GM21723 (cell line): ENCODE results near the gene MED8.
"Not testable (repeated sequence)": the region's sequence is repeated elsewhere in the genome, so short reads cannot be mapped to it uniquely, and the experiment has no call there.

Experiments
- ATAC-seq: cut with Tn5 transposase; IDR thresholded peaks from one replicate; pipeline ENCODE4 v1.9.1; 2021; ENCODE audit warnings: mild to moderate bottlenecking, moderate library complexity; ENCODE audit not compliant: unreplicated experiment

Gene MED8

DNA sequence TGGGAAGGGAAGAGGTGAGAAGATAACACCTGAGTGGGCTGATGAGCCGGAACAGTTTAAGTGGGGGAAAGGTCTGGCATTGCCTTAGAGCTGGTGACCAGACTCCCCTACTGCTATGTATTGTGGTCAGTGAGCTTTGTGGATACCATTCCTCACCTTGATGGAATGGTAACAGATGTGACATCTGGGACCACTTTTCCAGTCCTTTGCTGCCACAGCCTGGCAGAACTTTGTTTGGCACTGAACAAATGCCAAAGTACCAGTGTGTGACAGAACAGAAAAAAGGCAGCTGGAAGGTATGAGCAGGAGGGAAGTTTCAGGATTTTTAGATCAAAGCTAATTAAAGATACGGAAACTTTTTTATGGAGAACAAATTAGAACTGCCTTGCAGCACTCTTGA is 6.2 kb downstream of the MED8 start:
- no peak for ATAC-seq

GRCh38 chr1:43382027-43382779 is 7.4 kb downstream of the MED8 start:
- ATAC-seq = no peak

DNA sequence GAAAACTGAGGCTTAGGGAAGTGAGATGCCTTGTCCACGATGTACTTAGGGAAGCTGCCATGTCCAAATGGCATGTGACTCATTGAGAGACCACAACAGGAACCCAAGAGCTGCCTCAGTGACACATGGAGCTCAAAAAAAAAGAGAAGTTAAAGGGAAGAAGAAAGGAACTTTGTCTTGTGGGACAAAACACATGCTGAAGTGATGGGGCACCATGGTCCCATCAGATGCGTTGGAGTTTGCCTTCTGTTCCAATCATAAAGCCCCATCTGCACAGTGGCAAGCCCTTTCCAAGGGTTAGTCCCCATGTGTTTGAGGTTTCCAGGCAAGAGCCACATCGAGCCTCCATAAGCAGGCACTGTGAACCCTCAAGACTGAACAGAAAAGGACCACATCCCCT is 8.0 kb downstream of the MED8 start:
- ATAC-seq = no peak

DNA sequence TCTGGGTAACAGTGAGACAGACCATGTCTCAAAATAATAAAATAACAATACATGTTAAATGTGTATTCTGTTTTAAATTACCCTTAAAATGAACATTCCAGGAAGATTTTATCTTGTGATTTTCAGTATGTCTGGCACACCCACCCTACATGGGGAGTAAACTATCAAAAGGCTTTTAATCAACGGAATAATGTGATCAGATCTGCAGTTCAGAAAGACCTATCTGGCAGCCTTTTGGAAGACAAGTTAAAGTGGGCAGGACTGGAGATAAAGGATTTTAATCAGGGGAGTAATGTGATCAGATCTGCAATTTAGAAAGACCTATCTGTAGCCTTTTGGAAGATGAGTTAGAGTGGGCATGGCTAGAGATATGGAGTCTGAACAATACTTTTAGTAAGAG is 10.1 kb downstream of the MED8 start:
- ATAC-seq = no peak

DNA sequence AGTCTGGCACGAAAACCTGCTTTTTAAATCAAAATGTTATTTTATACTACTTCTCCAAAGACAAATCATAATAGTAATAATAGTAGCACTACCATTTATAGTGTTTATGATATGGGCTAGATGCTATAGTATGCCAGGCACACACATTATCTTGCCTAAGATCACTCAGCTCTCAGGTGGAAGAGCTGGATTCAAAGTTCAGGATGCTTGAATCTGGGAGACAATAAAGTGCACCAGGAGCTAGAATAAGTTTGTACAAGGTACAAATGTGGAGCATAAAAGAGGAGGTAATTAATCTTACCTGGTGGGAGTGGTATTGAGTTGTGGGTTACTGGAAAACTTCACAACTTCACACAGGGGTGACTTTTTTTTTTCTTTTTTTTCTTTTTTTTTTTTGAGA is 11.8 kb downstream of the MED8 start:
- ATAC-seq = no peak

DNA sequence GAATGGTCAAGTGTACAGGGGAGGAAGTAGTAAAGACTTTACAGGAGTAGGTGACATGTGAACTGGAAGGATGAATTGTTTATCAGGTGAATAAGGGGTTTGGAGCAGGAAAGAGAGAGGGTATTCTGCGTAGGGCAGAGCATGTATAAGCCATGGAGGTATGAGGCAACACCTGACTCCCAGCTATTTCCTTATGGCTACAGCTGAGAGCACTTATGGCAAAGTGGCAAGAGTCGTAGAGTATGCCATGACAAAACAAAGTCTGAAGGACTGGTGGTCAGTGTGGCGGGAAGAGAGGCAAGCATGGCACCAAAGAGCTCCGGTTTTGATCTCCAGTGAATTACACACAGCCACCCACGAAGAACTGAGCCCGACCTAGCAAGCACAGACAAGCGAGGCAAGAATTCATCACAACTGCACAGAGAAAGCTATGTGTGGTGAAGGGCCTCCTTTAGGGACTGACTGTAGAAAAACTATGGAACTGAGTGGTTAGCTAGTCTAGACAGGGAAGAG is 12.8 kb downstream of the MED8 start:
- ATAC-seq = no peak

- no peak for ATAC-seq
Measured at GRCh38 chr1:43373066-43373940, 16.3 kb downstream of the MED8 start.

DNA sequence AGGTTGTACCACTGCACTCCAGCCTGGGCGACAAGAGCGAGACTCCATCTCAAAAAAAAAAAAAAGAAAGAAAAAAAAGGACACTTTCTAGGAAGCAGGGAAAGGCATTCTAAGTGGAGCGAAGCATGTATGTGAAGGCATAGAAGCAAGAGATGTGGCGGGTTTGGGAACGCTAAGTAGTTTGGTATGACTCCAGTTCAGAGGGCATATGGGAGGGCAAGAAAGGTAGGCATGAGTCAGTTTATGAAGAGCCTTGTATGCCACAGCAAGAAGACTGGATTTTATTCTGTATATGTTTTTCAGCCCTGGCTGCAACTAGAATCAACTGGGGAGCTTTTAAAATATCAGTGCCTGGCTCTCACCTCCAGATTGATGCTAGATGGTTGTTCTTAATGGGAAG is 17.4 kb downstream of the MED8 start:
- ATAC-seq = no peak

GRCh38 chr1:43370564-43370963 is 19.0 kb downstream of the MED8 start:
- ATAC-seq = no peak

- not testable (repeated sequence) for ATAC-seq
Measured at GRCh38 chr1:43369779-43370178, 19.8 kb downstream of the MED8 start.

DNA sequence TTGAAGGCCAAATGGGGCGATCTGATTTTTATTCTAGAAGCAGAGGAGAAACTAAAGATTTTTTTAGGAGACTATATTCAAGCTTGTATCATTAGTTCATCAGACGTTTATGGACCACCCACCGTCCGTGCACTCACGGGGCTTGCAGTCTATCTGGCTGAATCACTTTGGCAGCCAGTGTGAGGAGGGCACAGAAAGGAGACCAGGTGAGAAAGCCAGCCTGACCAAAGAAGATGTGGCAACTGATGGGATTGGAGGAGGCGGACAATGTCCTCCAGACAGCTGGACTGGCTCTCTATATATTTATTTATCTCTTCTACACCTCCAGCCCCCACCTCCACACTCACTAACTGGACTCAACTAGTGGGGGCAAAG is 21.0 kb downstream of the MED8 start:
- no peak for ATAC-seq

- ATAC-seq = peak; percentile 71
Measured at GRCh38 chr1:43367904-43368645, 21.5 kb downstream of the MED8 start, which contains the start of gene ELOVL1. TSS of gene ELOVL1 (minus strand) at chr1:43368011. CDS start at chr1:43365609, 2,402 bp downstream.

- peak; percentile 49 for ATAC-seq
Measured at GRCh38 chr1:43367026-43367903, 22.3 kb downstream of the MED8 start.

DNA sequence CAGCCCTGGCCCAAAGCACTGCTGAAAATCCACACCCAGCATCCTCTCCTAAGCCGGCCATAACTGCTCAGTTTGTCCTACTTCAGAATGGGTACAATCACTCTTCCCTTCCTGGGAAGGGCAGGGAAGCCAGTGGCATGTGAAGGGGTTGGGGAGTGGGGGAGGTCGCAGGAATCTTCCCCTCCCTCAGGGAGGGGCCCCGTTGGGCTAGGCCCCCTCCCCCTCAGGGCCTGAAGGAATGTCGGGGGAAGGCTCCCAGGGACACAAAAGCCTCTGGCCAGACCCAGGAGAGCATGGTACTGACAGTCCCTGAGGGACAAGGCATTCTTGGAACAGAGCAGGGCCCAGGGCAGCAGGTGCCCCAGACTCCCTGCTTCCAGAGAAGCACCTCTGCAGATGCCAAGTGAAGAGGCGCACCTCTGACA is 23.0 kb downstream of the MED8 start:
- ATAC-seq = no peak

DNA sequence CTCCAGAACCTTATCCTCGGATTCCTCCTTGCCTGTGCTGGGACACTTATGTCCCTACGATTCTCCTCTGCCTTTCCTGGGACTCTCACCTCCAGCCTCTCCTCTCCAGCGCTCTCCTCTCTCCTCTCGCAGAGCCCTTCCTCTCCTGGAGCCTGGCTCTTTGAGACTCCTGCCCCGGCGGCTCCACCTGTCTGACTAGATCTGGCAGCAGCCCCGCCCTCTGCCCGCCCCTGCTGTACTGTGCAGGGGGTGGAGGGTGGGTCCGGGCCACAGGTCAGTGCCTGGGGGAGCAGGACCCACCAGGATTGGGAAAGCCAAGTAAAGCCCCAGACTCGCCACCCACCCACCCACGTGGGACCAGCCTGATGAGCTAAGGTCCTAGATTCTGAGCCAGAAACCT is 23.4 kb downstream of the MED8 start:
- ATAC-seq = no peak

DNA sequence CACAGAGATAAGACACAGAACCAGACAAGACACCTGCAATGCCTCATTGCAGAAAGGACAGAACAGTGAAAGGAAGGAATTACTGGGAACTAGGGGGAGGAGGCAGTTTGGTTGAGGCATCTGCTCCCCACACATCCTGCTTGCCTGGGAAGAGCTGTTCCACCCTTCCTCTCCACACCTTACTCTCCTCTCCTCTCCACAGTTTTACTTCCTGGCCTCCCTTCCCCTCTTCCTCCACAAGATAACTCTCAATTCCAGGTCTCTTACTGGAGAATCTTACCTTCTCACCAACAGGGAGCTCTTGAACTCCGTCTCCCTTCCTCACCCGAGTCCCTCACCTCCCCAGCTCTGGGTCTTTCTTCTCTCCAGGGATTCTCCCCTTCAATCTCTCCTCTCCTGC is 23.9 kb downstream of the MED8 start:
- ATAC-seq = no peak

- ATAC-seq = no peak
Measured at GRCh38 chr1:43363935-43364525, 25.6 kb downstream of the MED8 start.

GRCh38 chr1:43363283-43363934 is 26.2 kb downstream of the MED8 start:
- ATAC-seq = no peak

- ATAC-seq = no peak
Measured at GRCh38 chr1:43360616-43361015, 29.0 kb downstream of the MED8 start.
